HG02885 (cell line): ENCODE measurements around the gene TRA2A.
"Not testable (repeated sequence)": the region's sequence is repeated elsewhere in the genome, so short reads cannot be mapped to it uniquely, and the experiment has no call there.

Experiments
- ATAC-seq: cut with Tn5 transposase; IDR thresholded peaks from one replicate; pipeline ENCODE4 v1.9.1; 2021; ENCODE audit warnings: mild to moderate bottlenecking; ENCODE audit not compliant: unreplicated experiment, poor library complexity

TRA2A gene

DNA sequence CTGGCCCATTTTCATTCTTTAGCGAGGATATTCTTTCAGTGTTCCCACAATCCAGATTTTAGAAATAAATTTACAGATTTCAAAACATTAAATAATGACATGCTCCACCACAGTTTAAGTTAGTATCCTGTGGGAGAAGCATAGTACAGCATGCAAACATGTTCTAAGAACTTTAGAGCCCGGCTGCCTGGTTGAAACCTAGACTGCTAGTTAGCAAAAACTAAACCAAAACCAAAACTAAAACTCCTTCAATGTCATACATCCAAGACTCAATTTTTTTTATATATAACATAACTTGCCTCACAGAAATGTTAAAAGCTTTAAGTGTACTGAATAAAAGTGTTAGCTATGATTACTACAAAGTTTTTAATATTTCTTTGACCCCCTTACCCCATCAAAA lies 17.0 kb downstream of the TRA2A start:
- ATAC-seq: peak; percentile 58

DNA sequence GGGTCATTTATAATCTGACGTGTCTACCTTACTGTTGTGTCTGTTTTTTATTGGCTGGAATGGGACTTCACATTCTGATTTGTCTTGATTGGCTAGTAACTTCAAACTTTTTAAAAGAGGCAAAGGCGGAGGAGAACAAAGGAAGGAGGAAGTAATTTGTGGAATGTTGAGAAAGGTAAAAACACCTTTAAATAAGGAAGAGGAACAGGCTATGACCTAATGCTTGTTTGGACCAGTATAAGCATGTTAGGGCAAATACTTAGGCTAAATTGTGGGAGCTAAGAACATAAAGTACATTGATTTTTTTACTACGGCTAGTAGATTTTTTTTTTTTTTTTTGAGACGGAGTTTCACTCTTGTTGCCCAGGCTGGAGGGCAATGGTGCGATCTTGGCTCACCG lies 18.0 kb downstream of the TRA2A start:
- ATAC-seq: not testable (repeated sequence)

DNA sequence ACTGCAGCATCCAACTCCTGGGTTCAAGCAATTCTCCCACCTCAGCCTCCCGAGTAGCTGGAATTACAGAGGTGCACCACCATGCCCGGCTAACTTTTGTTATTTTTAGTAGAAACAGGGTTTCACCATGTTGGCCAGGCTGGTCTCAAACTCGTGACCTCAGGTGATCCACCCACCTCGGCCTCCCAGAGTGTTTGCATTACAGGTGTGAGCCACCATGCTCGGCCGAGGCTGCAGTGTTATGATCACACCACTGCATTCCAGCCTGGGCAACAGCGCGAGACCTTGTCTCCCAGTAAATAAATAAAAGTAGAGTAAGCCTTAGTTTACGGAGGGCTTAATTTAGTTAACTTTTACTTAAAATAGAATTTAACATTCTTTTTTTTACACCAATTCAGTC lies 37.8 kb downstream of the TRA2A start:
- ATAC-seq: no peak

DNA sequence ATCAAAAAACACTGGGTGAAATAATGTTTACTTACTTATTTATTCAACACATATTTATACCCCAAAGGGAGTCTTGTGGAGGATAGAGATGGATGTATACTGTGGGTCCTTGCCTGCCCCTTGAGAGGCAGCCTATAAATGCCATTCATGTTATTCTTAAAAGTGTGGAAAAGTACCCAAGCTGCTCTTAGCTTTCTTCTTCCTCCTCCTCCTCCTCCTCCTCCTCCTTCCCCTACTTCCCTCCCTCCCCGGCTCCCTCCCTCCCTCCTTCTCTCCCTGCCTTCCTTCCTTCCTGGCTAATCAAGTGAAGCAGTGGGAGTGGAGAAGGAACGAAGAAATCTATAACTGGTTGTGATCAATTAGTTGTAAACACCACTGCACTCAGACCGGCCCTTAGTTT lies 40.3 kb downstream of the TRA2A start:
- no peak for ATAC-seq

DNA sequence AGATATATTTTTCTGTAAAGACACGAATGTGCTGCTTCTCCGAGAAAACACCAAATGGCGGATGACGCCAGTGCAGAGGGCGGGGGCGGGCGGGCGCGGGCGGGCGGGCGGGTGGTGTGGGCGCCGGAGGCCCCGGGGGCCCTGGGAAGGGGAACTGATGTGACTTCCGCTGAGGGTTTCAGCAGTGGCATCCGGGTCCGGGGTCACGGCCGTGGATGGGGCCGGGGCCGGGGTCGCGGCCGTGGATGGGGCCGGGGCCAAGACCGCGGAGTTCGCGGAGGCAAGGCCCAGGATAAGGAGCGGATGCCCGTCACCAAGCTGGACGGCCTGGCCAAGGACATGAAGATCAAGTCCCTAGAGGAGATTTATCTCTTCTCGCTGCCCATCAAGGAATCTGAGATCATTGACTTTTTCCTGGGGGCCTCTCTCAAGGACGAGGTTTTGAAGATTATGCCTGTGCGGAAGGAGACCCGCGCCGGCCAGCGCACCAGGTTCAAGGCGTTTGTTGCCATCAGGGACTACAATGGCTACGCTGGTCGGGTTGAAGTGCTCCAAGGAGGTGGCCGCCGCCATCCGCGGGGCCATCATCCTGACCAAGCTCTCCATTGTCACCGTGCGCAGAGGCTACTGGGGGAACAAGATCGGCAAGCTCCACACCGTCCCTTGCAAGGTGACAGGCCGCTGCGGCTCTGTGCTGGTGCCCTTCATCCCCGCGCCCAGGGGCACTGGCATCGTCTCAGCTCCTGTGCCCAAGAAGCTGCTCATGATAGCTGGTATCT lies 41.2 kb downstream of the TRA2A start:
- peak; percentile 73 for ATAC-seq

DNA sequence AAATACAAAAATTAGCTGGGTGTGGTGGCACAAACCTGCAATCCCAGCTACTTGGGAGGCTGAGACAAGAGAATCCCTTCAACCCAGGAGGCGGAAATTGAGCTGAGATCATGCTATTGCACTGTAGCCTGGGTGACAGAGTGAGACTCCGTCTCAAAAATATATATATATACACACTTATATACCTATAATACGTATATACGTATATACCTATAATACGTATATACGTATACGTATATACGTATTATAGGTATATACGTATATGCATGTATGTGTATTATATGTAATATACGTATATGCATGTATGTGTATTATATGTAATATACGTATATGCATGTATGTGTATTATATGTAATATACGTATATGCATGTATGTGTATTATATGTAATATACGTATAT lies 43.1 kb downstream of the TRA2A start:
- not testable (repeated sequence) for ATAC-seq

DNA sequence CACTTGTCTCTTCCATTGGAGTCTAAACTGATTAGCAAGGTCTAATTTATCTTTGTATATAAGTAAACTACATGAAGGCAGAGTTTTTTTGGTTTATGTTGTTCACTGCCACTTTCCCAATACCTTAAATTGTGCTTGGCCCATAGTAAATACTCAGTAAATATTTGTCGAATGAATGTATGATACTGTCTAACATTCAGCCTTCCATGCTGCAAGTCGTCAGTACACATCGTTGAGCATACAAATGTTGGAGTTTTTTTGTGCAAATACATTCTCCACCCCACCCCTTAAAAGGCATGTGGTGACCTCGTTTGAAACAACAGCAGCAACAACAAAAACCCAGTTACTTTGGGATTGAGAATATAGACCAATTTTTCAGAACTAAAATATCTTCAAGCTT lies 44.1 kb downstream of the TRA2A start:
- ATAC-seq: no peak

DNA sequence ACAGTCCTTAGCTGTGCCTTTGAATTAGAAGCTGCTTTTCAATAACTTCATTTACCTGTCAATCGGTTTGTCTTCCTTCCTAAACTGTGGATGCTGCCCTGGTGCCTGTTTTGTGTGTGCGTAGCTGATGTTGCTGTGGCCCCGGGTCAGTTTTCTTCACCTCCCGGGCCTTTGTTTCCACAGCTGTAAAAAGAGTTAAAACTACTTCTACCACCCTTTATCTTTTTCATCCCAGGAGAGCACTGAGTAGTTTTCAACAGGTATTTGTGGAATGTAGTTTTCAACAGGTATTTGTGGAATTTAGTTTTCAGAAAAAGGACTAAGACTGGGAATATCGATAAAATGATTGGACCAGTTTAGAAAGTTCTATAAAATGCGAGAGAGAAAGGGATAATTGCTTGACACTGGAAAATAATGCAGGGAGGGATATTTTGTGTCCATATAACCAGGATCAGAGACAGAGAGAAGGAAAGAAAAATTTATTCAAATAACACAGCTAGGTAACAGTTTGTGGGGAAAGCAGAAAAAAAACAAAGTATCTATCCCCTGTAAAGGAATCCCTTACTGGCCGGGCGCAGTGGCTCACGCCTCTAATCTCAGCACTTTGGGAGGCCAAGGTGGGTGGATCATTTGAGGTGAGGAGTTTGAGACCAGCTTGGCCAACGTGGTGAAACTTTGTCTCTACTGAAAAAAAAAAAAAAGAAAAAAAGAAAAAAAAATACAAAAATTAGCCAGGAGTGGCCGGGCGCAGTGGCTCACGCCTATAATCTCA lies 45.6 kb downstream of the TRA2A start:
- ATAC-seq: no peak

DNA sequence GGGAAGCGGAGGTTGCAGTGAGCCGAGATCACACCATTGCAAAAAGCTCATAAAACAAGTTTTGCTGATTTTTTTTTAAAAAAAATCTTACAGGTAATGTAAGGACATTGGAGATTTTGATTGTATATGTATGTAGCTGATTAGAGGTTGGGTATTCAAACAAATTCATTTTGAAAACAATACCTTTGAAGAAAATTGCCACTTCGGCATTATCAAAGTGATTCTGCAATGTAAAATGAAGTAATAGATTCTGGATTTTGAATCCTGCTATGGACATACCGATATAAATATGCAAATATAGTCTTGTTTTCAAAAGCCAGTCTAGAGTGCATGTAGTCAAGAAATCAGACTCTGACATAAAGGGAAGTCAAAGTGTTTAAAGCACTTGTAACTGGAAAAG lies 49.1 kb downstream of the TRA2A start:
- ATAC-seq: no peak

DNA sequence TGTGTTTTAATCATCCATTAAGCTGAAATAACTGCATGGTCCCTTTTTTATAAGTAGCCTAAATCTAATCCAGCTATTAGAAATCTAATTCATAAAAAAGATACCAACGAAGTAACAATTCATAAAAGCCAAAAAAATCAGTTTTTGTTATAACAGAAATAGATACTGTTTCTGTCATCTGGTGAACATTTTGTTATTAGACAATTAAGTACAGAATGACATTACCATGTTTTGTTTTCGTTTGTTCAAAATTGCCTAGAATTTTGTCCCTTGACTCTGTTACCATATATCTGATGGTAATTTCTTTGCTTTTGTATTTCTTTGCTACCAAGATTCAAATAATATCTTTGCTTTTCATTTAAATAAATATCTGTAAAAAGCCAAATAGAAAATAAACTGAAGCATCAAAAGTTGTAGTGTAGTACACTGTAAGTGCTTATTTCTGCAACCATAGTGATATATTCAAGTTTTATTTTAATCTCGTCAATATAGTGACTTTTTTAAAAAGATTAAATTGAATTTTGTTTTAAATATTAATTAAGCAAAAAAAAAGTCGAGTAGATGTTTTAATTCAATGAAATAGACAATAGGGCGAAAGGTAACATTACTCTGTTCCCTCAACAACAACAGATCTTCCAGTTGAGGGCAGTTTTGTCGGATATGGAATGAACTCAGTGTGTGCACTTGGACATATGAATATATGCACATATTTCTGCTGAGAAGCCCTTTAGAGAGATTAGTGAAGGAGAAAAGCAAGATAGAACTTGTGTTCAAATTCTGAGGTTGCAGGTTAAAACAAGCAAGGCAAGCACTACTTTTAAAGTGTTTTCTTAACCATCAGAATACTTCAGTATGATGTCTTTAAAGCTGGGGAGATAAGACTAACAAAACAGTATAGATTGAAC lies 53.6 kb downstream of the TRA2A start:
- no peak for ATAC-seq

DNA sequence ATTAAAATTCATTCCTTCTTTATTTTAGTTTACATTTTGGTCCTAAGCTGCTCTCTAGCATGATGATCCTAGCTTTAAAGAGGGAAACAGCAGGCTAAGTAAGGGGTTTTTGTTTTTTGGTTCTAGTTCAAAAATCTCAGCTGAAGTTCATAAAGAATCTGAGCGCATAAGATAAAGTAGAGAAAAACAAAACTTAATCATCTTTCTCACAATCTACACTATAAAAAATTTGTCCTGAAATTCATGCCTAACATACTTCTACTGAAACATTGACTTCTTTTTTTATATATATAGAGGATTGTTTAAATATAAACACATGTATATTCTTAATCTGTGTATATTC lies 54.7 kb downstream of the TRA2A start:
- no peak for ATAC-seq

DNA sequence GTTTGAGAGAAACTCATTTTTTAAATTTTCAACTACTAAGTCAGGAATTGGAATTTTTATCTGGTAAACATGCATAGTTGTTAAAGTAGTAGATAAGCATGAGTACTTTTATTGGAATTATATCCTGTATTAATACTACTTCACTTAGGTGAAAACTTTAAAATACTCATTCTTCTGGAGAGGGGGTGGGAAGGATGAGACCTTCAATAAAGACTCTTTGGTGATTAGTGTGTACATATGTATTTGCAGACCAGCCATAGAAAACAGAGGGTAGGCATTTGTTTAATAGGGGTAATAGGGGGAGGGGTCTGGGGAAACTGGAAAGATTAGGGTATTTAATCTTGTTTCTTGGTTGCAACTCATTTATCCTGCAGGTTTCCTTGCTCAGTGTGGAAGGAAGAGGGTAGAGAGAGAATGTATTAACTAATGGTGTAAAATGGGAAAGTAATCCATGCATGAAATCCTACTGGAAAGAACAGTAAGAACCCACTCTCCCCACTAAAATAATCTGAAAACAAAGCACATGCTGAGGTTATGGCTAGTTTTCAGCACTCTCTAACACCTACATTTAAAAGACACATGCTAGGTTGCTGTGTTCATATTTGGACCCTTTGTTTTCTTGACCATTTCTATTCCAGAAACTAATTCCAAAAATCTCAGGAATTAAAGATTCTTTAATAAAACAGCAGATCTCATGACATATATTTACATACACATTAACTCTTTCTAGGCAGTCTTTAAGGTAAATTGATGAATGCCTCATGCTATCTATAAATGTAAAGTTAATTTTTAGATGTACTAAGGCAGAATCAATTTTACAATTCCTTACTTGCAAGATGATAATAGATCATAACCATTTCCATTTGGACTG lies 55.3 kb downstream of the TRA2A start:
- ATAC-seq: no peak

DNA sequence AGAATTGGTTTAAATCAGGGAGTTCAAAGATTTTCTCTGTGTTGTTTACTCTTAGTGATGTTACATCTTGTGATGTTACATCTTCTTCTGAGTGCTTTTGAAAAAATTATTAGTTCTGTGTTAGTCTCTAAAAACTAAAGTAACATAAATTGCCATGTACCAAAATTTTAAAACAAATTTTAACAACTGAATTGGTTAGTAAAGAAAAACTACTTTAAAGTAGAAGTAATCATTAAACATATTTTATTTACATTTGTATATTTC lies 56.3 kb downstream of the TRA2A start:
- no peak for ATAC-seq

DNA sequence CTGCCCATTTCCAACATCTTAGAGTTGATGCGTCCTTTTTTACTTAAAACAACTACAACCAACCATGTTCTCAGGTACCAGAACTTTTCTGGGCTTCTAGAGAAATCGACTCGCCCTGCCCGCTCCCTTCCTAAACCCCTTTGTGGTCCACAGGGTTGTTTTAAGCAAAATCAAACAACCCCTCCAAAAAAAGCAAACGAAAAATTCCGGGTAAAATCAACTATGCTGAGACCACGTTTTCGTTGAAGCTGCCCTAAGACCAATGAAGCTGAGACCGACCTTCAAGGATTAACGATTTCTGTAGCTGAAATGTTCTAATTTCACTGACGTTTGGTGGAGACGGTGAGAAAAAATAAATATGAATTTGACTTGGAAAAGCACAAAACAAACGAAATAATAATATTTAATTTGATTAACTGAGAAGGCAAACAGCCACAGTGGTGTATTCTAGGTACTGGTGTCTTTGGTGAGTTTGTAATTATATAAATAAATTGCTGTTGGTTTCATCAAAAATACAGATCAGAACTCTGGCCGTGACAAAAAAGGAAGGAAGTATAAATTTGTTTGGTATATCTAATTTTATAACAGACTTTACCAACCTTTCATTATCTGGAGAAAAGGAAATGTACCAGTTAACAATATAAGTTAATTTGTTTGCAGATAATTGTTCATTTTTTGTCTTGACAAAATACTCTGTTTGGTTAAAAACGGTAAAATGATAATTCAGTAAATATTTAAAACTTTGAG lies 56.8 kb downstream of the TRA2A start:
- ATAC-seq: no peak

DNA sequence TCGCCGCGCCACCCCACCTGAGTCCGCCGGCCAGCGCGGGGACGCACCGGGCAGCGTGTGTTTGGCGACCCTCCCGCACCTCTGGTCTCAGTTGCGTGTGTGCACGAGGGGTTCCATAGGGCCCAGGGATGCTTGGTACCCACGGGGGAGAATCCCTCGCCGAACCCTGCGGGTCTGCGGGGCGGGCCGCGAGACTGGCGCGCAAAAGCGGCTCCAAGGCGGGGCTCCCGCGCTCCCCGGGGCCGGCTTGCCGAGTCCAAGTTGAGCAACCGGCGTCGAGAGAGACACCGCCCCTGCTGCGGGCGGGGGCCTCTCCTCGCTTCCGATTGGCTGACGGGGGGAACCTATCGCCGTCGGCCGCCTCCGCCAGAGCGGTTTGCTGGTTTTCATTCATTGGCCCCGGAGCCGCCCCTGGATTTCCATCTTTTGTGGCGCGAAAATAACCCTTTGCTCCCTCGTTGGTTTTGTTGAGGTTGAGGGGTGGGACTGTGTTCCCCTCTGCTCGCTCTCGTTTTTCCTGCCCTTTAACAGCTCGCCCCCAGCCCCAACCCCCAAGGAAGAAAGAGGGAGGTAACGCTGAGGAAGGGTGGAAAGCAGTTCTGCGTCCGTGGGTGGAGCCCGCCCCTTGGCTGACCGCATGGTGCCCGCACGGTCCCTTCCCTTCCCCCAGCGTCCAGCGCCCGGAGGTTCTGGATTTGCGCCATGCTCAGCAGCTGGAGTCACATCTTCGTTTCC lies 57.5 kb downstream of the TRA2A start:
- peak; percentile 74 for ATAC-seq

DNA sequence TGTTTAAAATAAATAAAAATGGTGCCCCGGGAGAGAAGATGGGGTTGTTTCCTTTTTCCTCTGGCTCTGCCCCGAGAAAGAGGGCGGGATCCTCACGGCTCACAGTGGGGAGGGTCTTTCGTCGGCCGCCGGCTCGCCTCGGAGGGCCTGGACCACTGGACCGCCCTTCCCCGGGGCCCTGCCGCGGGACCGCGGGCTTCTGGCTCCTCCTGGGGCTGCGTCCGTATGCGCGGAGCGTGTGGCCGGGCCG lies 58.0 kb downstream of the TRA2A start:
- peak; percentile 19 for ATAC-seq

DNA sequence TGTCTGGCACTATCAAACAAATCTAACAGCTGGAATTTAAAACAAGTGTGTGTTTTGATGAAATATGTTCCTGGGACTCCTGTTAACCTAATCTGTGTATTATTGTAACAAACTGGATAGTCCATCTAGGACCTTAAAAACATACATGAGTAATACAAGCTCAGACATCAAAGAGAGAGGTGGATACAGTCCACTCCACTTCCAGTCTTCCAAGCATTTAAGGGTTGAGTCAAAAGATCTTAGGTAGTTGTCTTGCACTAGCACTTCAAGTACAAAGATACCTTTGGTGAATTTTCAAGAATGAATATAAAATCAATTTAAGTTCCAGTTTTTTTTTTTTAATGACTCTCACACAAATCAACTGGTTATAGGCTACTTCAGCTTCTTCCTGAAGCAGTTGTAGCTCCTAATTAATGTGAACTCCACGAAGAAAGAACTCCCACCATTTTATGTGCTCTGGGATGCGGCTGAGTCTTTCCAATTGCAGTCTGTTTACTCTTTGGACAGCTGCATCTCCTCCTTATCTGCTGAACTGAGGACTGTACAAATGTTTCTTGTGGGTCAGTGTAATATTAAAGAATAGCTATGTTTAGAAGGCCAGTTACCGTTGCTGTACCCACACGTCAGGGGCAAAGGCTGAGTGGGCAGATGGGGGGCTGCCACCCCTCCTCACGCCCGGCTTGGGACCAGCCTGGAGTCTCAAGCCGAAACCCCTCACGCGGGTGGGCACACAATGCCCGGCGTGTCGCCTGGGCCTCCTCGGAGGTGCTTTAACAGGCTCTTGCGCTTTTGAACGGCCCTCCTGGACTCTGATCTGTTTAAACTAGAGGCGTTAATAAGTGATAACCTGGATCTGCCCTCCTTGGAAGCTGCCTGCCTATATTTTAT lies 58.6 kb downstream of the TRA2A start:
- no peak for ATAC-seq

DNA sequence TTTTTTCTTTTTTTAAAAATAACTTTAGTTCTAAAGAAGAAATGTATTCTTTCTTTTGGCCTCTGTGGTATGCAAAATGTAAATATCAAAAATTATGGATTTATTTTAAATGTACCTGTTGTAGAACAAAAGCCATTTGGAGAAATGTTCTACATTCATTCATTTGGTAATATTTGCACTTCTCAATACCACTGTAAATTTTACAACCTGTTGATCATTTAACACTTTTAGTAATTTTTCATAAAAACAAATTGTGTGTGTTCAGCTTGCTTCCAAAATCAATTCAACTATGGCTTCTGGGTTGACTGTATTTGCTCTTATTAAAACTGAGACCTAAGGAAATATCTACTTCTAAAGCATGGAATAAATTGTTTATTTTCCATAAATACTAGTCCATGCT lies 59.2 kb downstream of the TRA2A start:
- no peak for ATAC-seq
